Stromal cell of bone marrow (primary cell): Measurements from ENCODE around the gene GBA3.

Experiments used
- DNase-seq: peaks from one replicate; pipeline ENCODE4 v3.0.0-alpha.2; 2012; ENCODE audit warnings: low read depth

Gene GBA3

DNA sequence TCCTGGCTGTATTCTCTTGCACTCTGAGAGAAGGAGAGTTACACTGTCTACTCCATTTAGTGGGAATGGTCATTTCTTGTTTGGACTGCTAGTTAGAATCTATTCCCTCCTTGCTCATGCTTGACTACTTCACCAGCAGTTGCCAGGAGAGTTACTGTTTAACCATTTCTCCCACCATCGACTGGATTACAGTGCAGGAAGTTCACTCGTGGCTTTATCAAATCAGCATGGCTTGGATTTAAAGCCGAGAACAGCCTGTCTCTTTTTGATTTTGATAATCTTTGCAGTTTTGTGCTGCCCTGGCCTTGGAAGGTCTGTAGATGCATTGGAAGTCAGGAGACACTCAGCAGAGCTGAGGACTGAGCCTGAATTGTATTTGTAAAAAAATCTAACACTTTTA, 3.2 kb downstream of the GBA3 start:
- no peak for DNase-seq

GRCh38 chr4:22703912-22704311, 11.2 kb downstream of the GBA3 start:
- no peak for DNase-seq

DNA sequence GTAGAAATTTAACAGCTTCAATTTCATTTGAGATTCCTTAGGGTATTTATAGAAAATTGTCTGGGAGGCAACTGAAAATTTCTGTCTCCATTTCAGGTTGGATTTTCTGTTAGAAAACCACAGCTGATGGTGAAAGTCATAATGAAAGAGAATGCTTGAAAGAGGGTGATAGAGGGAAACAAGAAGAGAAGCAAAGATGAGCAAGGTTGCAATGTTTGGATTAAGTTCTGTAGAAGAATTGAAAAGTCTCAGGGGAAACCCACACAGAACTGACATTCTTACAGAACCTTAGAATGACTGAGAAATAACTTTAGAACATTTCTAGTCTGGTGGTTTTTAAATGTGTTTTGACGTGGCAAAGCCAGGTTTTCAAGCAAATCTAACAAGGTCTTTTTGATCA, 14.7 kb downstream of the GBA3 start:
- no peak for DNase-seq

GRCh38 chr4:22708961-22709360, 16.2 kb downstream of the GBA3 start:
- no peak for DNase-seq

DNA sequence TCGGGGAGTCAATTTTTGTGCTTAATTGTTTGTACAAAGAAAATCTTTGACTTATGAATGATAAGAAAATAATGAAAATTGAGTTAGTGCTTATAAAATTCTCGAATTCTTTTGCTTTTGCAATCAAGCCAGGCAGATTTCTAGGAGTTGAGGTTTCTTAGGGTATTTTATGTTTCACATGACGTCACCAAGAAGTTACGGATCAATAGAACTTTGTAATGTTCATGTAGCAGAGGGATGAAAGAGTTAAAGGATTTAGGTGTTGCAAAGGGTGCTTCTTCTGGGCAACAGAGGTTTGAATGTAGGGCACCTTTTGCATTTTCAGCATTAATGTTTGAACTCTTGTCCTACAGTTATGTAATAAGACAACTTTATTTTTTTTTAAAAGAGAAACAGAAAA, 19.4 kb downstream of the GBA3 start:
- DNase-seq: no peak

DNA sequence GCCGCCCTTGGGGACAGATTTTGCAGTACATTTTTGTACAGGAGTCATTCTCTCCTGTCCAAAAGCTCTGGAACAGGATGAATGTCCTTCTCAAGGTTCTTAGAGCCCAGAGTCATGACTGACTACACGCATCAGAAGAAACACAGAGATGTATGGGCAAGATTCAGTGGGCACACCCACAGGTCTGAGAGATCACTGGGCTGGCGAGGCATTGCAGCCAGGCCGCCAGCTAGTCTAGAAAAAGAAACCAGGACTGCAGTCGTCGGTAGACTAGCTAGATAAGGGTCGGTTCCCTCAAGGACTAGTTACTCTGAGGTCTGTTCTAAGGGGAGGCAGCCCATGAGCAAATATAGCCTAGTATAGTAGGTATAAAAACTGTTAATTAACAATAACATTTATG, 19.8 kb downstream of the GBA3 start:
- no peak for DNase-seq

DNA sequence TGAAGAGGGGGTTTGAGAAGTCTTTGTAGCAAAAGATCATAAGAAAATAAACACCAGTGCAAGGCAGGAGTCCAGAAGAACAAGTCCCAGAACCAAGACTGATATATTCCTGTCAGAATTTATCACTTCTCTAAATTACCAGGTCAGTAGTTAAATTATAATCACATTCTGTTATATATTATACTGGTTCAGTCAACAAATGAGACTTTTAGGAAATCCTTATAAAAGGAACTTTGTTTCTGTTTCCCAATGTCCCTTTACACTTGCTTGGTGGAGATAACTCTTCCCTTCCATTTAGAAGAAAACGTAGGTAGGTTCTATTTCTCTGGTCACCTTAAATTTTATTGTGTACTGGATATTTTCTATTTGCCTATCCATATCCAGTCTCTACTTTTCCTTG, 21.1 kb downstream of the GBA3 start:
- no peak for DNase-seq

GRCh38 chr4:22719218-22719617, 26.5 kb downstream of the GBA3 start:
- no peak for DNase-seq

DNA sequence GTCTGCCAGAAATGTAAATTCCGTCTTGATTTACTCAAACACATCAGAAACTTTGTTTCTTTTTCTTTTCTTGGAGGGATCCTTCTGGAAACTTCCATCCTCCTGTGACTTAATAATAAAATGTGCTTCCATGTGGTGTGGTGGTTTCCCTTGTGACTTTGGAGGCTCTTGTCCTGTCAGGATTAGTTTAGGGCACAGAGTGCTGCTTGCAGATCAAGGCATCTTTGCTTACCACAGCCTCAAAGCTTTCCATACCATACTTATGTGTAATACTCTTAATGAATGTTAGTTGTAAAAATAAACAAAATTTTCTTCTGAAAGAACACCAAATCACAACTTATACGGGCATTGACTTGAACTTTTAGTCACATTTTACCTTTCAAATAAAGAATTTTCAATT, 27.4 kb downstream of the GBA3 start:
- DNase-seq: no peak

GRCh38 chr4:22721204-22721603, 28.5 kb downstream of the GBA3 start:
- DNase-seq: no peak

DNA sequence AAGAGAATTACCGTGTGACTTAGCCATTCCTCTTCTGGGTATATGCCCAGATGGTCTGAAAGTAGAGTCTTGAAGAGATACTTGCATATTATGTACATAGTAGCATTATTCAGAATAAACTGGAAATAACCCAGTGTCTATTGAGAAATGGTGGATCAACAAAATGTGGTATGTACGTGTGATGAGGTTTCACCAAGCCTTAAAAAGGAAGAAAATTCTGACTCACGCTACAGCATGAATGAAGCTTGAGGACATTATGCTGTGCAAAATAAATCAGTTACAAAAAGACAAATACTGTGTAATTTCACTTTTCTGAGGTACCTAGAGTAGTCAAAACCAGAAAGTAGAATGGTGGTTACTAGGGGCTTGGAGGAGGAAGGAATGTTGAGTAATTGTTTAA, 37.3 kb downstream of the GBA3 start:
- no peak for DNase-seq

DNA sequence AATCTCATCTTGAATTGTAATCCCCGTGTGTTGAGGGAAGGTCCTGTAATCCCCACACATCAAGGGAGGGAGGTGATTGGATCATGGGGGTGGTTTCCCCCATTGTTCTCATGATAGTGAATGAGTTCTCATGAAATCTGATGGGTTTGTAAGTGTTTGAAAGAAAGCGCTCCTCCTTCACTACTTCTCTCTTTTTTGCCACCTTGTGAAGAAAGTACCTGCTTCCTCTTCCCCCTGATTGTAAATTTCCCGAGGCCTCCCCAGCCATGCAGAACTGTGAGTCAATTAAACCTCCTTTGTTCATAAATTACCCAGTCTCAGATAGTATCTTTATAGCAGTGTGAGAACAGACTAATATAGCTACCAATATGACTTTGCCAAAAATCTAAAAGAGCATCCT, 41.1 kb downstream of the GBA3 start:
- no peak for DNase-seq

DNA sequence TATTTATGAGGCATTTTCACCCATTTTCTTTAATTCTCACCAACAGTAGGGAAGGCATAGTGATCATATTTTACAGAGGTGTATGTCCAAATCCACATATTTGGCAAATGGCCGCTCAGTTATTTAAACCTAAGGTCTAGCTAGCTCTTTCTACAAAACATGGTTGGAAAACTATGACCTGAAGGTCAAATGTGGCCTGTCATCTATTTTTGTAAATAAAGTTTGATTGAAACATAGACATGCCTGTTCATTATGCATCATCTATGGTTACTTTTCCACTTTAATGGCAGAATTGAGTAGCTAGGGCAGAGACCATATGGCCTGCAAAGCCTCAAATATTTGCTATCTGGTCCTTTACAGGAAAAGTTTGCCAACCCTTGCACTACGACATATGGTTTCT, 44.2 kb downstream of the GBA3 start:
- DNase-seq: no peak

DNA sequence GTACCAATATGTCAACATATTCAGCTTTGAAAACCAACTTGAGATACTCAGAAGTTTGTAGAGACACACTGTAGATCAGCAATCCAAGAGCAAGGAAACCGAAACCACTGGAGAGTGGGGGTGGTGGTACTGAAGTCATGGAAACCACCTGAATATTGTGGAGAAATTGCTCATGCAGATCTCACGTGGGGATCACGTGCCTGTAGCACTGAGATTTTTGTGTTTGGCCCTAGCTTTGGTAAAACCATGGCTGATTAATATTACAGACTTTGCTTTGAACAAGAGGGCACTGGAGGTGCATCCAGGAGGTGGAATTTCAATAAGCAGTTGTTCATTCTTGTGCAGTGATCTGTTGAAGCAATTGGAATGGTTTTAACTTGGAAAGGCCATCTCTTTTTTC, 47.2 kb downstream of the GBA3 start:
- DNase-seq: no peak

DNA sequence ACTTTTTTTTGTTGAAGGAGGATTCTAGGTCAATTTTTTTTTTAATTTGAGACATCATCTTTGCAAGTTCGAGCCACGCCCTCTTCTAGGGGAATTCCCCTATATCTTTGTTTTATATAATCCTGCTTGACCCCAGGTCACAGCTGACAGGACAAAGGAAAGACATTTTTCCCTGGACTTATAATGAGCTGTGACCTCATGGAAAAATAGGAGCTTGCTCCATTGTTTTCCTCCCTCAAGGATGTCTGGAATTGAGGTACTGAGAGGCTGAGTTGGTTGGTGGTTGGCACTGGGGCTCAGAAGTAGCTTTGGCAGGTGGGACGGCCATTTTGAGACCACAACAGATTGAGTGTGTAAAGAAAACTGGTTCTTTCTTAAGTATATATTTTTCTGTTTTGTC, 49.0 kb downstream of the GBA3 start:
- DNase-seq: no peak

DNA sequence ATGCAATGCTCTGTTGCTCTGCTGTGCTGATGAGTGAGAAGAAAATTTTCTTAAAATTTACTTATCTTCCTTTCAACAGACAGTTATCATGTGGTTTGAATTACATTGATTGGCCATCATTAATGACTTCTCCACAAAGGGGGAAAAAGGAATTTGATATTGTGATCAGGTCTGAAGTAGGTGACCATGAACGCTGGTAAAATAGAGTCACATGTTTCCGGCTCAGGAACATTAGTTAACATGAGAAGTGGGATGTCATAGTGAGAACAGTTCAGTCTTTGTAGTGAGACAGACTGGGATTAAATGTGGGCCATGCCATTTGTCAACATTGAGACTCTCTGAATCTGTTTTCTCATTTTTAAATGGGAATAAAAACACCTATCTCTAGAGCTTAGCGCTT, 50.6 kb downstream of the GBA3 start:
- no peak for DNase-seq

DNA sequence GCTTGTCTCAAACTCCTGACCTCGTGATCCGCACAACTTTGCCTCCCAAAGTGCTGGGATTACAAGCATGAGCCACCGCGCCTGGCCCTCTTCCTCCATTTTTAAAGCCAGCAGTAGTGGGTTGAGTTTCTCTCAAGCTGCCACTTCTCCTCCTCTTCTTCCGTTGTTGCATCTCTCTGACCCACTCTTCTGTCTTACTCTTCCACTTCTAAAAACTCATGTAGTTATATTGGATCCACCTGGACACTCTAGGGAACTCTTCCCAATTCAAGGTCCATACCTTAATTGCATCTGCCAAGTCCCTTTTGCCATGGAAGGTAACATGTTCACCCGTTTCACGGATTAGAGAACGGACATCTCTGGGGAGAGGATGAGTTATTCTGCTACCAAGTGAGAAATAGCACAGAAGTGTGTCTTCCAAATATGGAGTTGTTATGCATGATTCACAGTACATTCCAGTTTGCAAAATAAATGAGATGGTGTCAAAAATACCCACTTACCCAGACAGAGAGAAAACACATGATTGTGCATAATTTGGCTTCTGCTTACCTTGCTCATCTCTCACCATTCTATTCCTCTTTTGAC, 51.8 kb downstream of the GBA3 start:
- DNase-seq: no peak

DNA sequence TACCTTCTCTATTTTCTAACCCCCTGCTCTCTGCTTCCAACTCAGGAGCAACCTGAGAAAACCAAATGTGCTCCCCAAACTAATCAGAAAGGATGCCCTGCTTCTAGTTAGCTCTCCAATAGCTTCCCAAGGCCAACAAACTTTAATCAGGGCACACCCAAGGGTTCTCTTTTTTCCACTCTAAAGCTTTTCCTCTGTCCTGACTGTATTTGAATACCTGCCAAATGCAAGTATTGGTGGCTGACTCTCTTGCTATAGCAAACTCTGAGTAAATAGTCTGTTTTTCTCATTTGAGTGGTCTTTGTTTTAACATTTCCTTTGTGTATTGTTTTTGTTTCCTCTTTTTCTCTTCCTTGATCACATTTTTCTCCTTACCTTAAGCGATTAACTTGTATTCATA, 52.5 kb downstream of the GBA3 start:
- no peak for DNase-seq

GRCh38 chr4:22754116-22754515, 61.4 kb downstream of the GBA3 start:
- no peak for DNase-seq

- no peak for DNase-seq
Measured at GRCh38 chr4:22762548-22762947, 69.8 kb downstream of the GBA3 start.

GRCh38 chr4:22764183-22764582, 71.4 kb downstream of the GBA3 start:
- DNase-seq: no peak

- DNase-seq: no peak
Measured at GRCh38 chr4:22766068-22766467, 73.3 kb downstream of the GBA3 start.

DNA sequence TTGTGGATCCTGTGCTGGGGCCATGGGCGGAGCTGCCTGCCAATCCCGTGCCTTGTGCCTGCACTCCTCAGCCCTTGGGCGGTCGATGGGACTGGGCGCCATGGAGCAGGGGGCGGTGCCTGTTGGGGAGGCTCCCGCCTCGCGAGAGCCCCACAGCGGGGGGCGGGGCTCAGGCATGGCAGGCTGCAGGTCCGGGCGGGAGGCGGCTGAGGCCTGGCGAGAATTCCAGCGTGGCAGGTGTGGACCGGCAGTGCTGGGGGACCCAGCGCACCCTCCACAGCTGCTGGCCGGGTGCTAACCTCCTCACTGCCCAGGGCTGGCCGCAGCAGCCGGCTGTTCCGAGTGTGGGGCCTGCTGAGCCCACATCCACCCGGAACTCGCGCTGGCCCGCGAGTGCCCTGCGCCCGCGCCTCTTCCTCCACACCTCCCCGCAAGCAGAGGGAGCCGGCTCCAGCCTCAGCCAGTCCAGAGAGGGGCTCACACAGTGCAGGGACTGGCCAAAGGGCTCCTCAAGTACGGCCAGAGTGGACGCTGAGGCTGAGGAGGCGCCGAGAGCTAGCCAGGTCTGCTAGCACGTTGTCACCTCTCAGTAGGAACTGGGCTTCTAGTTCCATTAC, 85.9 kb downstream of the GBA3 start:
- no peak for DNase-seq

DNA sequence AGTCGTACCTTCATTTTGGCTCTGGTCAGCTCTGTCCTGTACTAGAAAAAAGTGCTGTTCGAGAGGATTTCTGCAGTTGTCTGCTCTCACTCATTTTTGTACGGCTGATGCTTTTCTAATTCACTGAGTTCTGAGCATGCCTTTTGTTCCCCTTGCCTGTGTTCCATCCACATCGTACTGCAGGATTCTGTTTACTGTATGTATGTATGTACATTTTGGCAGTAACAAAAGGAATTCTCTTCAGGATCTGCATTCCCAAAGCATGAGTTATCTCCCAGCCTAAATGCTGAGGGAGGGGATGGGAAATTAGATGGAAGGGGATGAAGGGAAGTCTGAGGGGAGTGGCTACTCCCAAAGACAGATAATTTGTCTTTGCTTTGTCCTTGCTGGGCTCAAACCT, 87.6 kb downstream of the GBA3 start:
- no peak for DNase-seq

GRCh38 chr4:22780797-22781196, 88.1 kb downstream of the GBA3 start:
- no peak for DNase-seq
